ENCODE results near the gene RERGL. TPM values are rescaled to one million over a fixed set of nuclear protein-coding genes. Genes with fewer than 3 reads are reported as not detected.
"Not testable (repeated sequence)": the region's sequence is repeated elsewhere in the genome, so short reads cannot be mapped to it uniquely, and the experiment has no call there.

RERGL gene
- total RNA-seq, 4 donors from 2014 or later, result 0.71 to 2.8 (median 1.5) TPM

DNA sequence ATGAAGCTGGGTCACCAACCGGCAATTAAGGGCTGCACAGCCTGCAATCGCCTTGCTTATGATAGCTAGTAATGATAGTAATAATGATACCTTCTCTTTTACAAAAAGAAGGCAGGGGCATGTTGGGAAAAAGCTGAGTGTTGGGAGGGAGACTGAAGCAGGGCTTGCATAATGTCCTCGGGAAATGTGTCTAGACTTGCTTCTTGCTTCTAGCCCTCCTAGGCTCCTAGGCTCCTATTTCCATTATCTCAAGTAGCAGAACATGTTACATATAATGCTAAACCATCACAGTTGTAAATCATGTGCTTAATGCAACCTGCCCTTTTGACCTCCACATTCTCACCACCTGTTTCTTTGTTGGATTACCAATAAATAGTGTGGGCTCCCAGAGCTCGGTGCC, 18.7 kb downstream of the RERGL start:
- Histone ChIP-seq H3K27me3 (no peaks in the 10 kb centered on the region), H3K4me3 (no peak overlapping the region), H3K4me1 (no peaks in the 10 kb centered on the region), H3K27ac (no peak overlapping the region), H3K36me3 (no peaks in the 10 kb centered on the region), H3K9me3 (no peaks in the 10 kb centered on the region)
- intact Hi-C loops (cut with DNase I; ENCODE audit: low total_unique reads) (no loop called here), in situ Hi-C loops (cut with MboI; ENCODE audit: low sequenced_read_pairs in 4 of 4) (no loop called here)
- TF ChIP-seq POLR2A (IDR thresholded peaks at IDR 0.05), result no peak
- TF ChIP-seq, protein P1, sequence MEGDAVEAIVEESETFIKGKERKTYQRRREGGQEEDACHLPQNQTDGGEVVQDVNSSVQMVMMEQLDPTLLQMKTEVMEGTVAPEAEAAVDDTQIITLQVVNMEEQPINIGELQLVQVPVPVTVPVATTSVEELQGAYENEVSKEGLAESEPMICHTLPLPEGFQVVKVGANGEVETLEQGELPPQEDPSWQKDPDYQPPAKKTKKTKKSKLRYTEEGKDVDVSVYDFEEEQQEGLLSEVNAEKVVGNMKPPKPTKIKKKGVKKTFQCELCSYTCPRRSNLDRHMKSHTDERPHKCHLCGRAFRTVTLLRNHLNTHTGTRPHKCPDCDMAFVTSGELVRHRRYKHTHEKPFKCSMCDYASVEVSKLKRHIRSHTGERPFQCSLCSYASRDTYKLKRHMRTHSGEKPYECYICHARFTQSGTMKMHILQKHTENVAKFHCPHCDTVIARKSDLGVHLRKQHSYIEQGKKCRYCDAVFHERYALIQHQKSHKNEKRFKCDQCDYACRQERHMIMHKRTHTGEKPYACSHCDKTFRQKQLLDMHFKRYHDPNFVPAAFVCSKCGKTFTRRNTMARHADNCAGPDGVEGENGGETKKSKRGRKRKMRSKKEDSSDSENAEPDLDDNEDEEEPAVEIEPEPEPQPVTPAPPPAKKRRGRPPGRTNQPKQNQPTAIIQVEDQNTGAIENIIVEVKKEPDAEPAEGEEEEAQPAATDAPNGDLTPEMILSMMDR (IDR thresholded peaks at IDR 0.05 in 4 of 5, conservative IDR thresholded peaks at IDR 0.05 in 1 of 5), result no peak
- ATAC-seq, result no peak
- no peak for DNase-seq

DNA sequence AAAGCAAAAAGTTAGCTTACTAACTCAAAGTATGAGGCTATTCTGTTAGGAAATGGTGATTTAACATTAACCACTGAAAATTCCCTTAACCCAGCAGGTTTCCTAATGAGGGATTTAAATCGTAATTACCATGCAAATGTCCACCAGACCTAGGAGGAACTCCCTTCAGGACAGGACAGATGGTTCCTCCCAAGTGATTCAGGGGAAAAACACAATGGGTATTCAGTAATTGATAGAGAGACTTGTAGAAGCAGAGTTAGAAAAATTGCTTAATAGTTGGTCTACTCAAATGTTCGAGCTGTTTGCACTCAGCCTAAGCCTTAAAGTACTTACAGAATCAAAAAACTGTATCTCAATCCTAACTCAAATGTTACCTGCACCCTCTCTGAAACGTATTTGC, 21.6 kb downstream of the RERGL start:
- H3K4me3 ChIP-seq, result no peak overlapping the region
- no peak overlapping the region for H3K27ac ChIP-seq
- no peak for TF ChIP-seq POLR2A (IDR thresholded peaks at IDR 0.05)
- TF ChIP-seq, protein P1 (IDR thresholded peaks at IDR 0.05 in 4 of 5, conservative IDR thresholded peaks at IDR 0.05 in 1 of 5), result no peak
- intact Hi-C loops (cut with DNase I; ENCODE audit: low total_unique reads) (no loop called here), in situ Hi-C loops (cut with MboI; ENCODE audit: low sequenced_read_pairs in 4 of 4) (no loop called here)
- no peaks in the 10 kb centered on the region for H3K36me3 ChIP-seq
- H3K9me3 ChIP-seq, result no peaks in the 10 kb centered on the region
- ATAC-seq (no peak), DNase-seq (no peak)
- H3K27me3 ChIP-seq, result no peaks in the 10 kb centered on the region
- H3K4me1 ChIP-seq, result no peaks in the 10 kb centered on the region

DNA sequence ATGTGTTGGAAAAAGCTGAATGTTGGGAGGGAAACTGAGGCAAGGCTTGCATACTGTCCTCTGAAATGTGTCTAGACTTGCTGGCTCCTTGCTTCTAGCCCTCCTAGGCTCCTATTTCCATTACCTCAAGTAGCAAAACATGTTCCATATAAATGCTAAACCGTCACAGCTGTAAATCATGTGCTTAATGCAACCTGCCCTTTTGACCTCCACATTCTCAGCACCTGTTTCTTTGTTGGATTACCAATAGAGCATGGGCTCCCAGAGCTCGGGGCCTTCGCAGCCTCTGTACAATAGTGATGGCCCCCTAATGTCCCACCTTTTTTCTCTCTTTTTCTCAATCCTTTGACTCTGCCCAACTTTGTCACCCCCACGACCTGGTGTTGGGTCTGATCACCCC, 23.3 kb downstream of the RERGL start:
- Histone ChIP-seq H3K27me3 (no peaks in the 10 kb centered on the region), H3K4me3 (no peak overlapping the region), H3K27ac (no peak overlapping the region), H3K9me3 (no peaks in the 10 kb centered on the region), H3K36me3 (no peaks in the 10 kb centered on the region), H3K4me1 (no peaks in the 10 kb centered on the region)
- no peak for TF ChIP-seq POLR2A (IDR thresholded peaks at IDR 0.05)
- TF ChIP-seq, protein P1 (IDR thresholded peaks at IDR 0.05 in 4 of 5, conservative IDR thresholded peaks at IDR 0.05 in 1 of 5), result no peak
- intact Hi-C loops (cut with DNase I; ENCODE audit: low total_unique reads), result no loop called here
- no peak for DNase-seq
- no peak for ATAC-seq
- in situ Hi-C loops (cut with MboI; ENCODE audit: low sequenced_read_pairs in 4 of 4), result no loop called here

GRCh38 chr12:18062867-18063266, 27.1 kb downstream of the RERGL start:
- H3K4me1 ChIP-seq; H3K36me3 ChIP-seq; intact Hi-C loops (cut with DNase I; ENCODE audit: low total_unique reads); in situ Hi-C loops (cut with MboI; ENCODE audit: low sequenced_read_pairs in 4 of 4); H3K4me3 ChIP-seq; H3K9me3 ChIP-seq; H3K27me3 ChIP-seq; DNase-seq; H3K27ac ChIP-seq; ATAC-seq: not testable (repeated sequence)

DNA sequence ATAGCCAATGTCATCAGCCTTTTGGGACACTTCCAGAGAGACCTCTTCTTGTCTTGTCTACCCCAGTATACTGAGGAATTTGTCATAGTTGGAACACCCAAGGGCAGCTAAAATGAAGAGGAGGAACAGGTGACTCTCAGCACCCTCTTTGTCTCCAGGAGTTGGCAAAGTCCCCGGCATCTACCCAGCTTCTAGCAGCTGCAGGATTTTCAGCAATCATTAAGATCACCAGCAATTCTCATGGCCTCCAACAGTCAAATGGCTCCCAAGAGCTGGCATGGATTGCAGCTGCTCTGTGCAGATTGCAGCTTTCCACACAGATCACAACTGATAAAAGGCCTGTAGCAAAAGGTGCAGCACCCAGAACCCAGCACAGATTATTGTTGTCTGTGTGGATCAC, 32.9 kb downstream of the RERGL start:
- Histone ChIP-seq H3K4me3 (no peak overlapping the region), H3K27me3 (no peaks in the 10 kb centered on the region), H3K36me3 (no peaks in the 10 kb centered on the region), H3K9me3 (no peaks in the 10 kb centered on the region), H3K27ac (no peak overlapping the region), H3K4me1 (no peaks in the 10 kb centered on the region)
- DNase-seq, result no peak
- intact Hi-C loops (cut with DNase I; ENCODE audit: low total_unique reads) (no loop called here), in situ Hi-C loops (cut with MboI; ENCODE audit: low sequenced_read_pairs in 4 of 4) (no loop called here)
- ATAC-seq, result no peak
- TF ChIP-seq, protein P1 (IDR thresholded peaks at IDR 0.05 in 4 of 5, conservative IDR thresholded peaks at IDR 0.05 in 1 of 5), result no peak
- TF ChIP-seq POLR2A (IDR thresholded peaks at IDR 0.05), result no peak
